Activated B cell treated with CpG ODN at 0.5 μM for 24 hours (primary cell): ENCODE results near the gene BICRA. TPM values are rescaled to one million over a fixed set of nuclear protein-coding genes. Genes with fewer than 3 reads are reported as not detected.
A peak's percentile ranks its signal among the peaks of the same experiment; 100 is the strongest.

ENCODE experiments used
- ATAC-seq: fragments of 200-7000 bp; cut with Tn5 transposase; one replicate; pipeline ENCODE4 v1.10.0; 2021; ENCODE audit warnings: low read depth, mild to moderate bottlenecking, moderate library complexity
- CTCF ChIA-PET: fragments of 350-600 bp; sonication (Branson Sonifier 250); formaldehyde crosslinking; loops from one replicate; lab custom pipeline; 2021; ENCODE audit warnings: antibody characterized with exemption; lab: Charles Lee
- POLR2A ChIA-PET: fragments of 350-600 bp; sonication (Branson Sonifier 250); formaldehyde crosslinking; loops from one replicate; lab custom pipeline; 2021; ENCODE audit warnings: antibody characterized with exemption; lab: Charles Lee
- DNase-seq: peaks from one replicate; pipeline ENCODE4 v3.0.0; 2022
- H3K27ac Mint-ChIP-seq: one replicate; pipeline ENCODE4 v1.8.0; 2020; ENCODE audit warnings: mixed read lengths
- H3K27me3 Mint-ChIP-seq: one replicate; pipeline ENCODE4 v1.8.0; 2021; ENCODE audit warnings: mixed read lengths
- H3K36me3 Mint-ChIP-seq: one replicate; pipeline ENCODE4 v1.8.0; 2021; ENCODE audit warnings: low read depth, mixed read lengths
- H3K4me1 Mint-ChIP-seq: one replicate; pipeline ENCODE4 v1.8.0; 2021; ENCODE audit warnings: mixed read lengths
- H3K4me3 Mint-ChIP-seq: one replicate; pipeline ENCODE4 v1.8.0; 2020; ENCODE audit warnings: mild to moderate bottlenecking, mixed read lengths
- H3K9me3 Mint-ChIP-seq: one replicate; pipeline ENCODE4 v1.8.0; 2020; ENCODE audit warnings: mixed read lengths
- intact Hi-C: fragments of 100-400 bp; cut with micrococcal nuclease; formaldehyde crosslinking; loops from one replicate; pipeline ENCODE4 v1.15.1; 2024
- total RNA-seq: library from RNA; stranded (reverse); gene quantifications from 2 replicates; pipeline ENCODE4 v1.2.3, GENCODE V29; 2022
- TF ChIP-seq, protein P1 (sequence below): fragments of 200-600 bp; IDR thresholded peaks from one replicate; pipeline ENCODE4 v1.8.0; 2022; ENCODE audit warnings: antibody characterized with exemption, mild to moderate bottlenecking

BICRA gene
- 15.9 and 16.0 TPM in 2 replicates for total RNA-seq

DNA sequence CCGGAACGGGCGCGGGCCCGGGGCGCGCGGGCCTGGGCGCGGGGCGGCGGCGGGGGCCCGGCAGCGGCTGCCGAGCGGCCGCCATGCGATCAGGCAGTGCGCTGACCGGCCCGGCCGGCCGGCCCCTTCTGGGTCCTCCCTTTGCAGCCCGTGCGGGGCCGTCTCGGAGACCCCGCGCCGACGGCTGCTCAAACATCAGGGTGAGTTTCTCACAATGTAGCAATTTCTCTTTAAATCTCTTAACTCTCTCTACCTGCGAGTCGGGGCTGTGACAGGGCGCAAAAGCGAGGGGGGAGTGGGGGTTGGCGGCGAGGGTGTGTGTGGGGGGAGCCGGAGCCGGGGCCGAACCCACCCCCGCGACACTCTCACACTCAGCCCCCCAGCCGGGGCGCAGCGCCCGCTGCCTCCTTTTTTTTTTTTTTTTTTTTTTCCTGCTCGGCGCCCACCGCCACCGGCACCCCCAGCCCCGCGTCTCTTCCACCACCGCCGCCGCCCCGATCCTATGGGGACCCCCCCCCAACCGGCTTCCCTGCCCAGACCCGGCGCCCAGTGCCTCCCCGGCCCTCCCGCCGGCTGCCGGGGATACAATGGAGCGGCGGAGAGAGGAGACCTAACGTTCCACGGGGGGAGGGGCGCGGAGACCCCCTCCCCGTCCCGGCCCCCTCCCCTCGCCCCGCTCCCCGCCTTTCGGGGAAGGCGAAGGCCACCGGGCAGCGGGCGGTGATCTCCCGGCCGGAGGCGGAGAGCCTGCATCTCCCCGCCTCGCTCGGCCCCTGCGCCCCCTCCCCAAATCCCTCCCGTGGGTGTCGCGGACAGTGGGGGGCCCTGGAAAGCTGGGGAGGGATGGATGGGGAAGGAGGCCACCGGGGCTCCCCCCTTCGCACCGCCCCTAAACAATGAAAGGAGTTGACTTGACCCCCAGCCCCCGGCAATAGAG, at the start of gene BICRA:
BICRA (plus strand) TSS at position 166 of the 937 bp plus-strand sequence. CDS start 64,441 bp downstream, outside the sequence.
- Mint-ChIP-seq H3K9me3 (no peaks in the 10 kb centered on the region), H3K27ac (peak within 1 kb of the TSS; percentile 88), H3K27me3 (no peaks in the 10 kb centered on the region), H3K4me3 (peak within 1 kb of the TSS; percentile 95), H3K4me1 (peaks cover 34% of the 10 kb centered on the region), H3K36me3 (peaks cover 2% of the 10 kb centered on the region)
- CTCF ChIA-PET: interaction anchor here (0.6 to 1.4 kb wide), 2 partner anchors 9 to 172 kb away, joined by 3 read pairs; no protein-coding TSS in a partner anchor
- TF ChIP-seq, protein P1, sequence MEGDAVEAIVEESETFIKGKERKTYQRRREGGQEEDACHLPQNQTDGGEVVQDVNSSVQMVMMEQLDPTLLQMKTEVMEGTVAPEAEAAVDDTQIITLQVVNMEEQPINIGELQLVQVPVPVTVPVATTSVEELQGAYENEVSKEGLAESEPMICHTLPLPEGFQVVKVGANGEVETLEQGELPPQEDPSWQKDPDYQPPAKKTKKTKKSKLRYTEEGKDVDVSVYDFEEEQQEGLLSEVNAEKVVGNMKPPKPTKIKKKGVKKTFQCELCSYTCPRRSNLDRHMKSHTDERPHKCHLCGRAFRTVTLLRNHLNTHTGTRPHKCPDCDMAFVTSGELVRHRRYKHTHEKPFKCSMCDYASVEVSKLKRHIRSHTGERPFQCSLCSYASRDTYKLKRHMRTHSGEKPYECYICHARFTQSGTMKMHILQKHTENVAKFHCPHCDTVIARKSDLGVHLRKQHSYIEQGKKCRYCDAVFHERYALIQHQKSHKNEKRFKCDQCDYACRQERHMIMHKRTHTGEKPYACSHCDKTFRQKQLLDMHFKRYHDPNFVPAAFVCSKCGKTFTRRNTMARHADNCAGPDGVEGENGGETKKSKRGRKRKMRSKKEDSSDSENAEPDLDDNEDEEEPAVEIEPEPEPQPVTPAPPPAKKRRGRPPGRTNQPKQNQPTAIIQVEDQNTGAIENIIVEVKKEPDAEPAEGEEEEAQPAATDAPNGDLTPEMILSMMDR: no peak
- intact Hi-C loops: loop anchor here (1.0 to 2.0 kb wide), 6 partner anchors 9 to 335 kb away; partner anchors contain the start of genes DHX34, INAFM1, KPTN and NAPA
- DNase-seq: peak; percentile 80
- peak; percentile 64 for ATAC-seq
- POLR2A ChIA-PET: interaction anchor here (0.7 to 1.9 kb wide), 7 partner anchors 9 to 272 kb away, joined by 3 to 25 read pairs (median 5); partner anchors contain the start of gene NAPA

DNA sequence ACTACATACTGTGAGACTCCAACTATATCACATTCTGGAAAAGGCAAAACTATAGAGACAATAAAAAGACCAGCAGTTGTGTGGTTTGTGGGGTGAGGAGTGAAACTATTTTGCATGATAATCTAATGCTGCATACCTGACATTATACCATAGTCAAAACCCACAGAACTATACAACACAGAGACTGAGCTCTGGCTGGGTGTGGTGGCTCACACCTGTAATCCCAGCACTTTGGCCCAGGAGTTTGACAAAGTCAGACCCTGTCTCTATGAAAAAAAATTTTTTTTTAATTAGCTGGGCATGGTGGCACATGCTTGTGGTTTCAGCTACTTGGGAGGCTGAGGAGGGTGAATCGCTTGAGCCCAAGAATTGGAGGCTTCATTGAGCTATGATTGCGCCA, 47.9 kb upstream of the BICRA start:
- no peaks in the 10 kb centered on the region for H3K4me1 Mint-ChIP-seq
- DNase-seq (no peak), ATAC-seq (no peak)
- TF ChIP-seq, protein P1: no peak
- no peak overlapping the region for H3K27ac Mint-ChIP-seq
- CTCF ChIA-PET: interaction anchor here (1.1 kb wide), 1 partner anchor 30 kb away, joined by 3 read pairs; no protein-coding TSS in a partner anchor
- H3K4me3 Mint-ChIP-seq: no peak overlapping the region
- H3K27me3 Mint-ChIP-seq: peaks cover 32% of the 10 kb centered on the region
- intact Hi-C loops: no loop called here
- POLR2A ChIA-PET: interaction anchor here (0.6 kb wide), 1 partner anchor 100 kb away, joined by 3 read pairs; no protein-coding TSS in a partner anchor
- no peaks in the 10 kb centered on the region for H3K36me3 Mint-ChIP-seq
- no peaks in the 10 kb centered on the region for H3K9me3 Mint-ChIP-seq

DNA sequence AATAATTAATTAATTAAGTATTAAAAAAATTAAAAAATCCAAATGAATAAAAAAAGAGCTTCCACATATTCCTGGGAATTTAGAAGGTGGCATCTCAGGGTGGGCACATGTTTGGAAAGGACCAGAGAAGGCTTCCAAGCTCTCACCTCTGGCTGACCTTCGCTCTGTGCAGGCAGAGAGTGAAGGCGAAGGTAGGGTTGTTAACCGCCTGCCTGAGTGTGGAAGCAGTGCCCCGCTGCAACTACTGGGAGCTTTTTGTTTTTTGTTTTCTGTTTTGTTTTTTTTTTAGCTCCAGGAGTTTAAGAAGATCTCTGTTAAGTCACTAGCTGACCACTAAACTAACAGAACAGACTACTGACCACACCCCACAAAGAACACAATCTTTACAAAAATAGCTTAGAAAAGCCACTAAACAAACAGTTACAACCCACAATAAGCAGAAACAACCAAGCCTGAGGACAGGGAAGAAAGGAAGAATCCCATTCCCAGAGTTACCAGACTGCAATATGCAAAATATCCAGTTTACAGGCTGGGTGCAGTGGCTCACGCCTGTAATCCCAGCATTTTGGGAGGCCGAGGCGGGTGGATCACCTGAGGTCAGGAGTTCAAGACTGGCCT, 47.4 kb upstream of the BICRA start:
- ChIA-PET POLR2A (interaction anchor here (0.6 kb wide), 1 partner anchor 100 kb away, joined by 3 read pairs; no protein-coding TSS in a partner anchor), CTCF (interaction anchor here (0.6 to 1.1 kb wide), 2 partner anchors 30 to 59 kb away, joined by 3 read pairs; no protein-coding TSS in a partner anchor)
- ATAC-seq (no peak), DNase-seq (no peak)
- H3K36me3 Mint-ChIP-seq: no peaks in the 10 kb centered on the region
- H3K4me1 Mint-ChIP-seq: no peaks in the 10 kb centered on the region
- H3K4me3 Mint-ChIP-seq: no peak overlapping the region
- intact Hi-C loops: no loop called here
- H3K27me3 Mint-ChIP-seq: peaks cover 32% of the 10 kb centered on the region
- no peaks in the 10 kb centered on the region for H3K9me3 Mint-ChIP-seq
- H3K27ac Mint-ChIP-seq: no peak overlapping the region
- TF ChIP-seq, protein P1: no peak

DNA sequence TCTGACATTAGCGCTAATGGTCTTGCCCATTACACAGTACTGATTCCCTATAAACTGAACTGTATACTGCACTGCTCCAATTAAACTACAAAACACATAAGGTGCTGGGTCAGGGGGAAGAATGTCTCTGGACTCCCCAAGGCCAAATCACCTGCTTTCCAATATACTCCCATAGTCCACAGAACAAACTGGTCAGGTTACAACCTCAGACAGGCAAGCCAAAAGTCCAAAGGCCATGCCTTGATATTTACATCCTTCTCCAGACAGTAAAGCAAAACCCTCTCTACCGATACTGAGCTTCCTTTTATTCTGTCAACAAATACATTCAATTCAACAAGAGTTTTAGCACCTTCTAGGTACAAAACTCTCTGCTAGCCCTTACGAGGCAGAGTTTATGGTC, 44.9 kb upstream of the BICRA start:
- TF ChIP-seq, protein P1: no peak
- H3K9me3 Mint-ChIP-seq: no peaks in the 10 kb centered on the region
- intact Hi-C loops: no loop called here
- H3K36me3 Mint-ChIP-seq: no peaks in the 10 kb centered on the region
- DNase-seq (no peak), ATAC-seq (no peak)
- peaks cover 34% of the 10 kb centered on the region for H3K27me3 Mint-ChIP-seq
- H3K27ac Mint-ChIP-seq: no peak overlapping the region
- no peak overlapping the region for H3K4me3 Mint-ChIP-seq
- no peaks in the 10 kb centered on the region for H3K4me1 Mint-ChIP-seq
- POLR2A ChIA-PET: no interaction called here
- CTCF ChIA-PET: no interaction called here
